Glomerular endothelial cell (primary cell): Measurements from ENCODE around the gene OR4Q2. TPM values are rescaled to one million over a fixed set of nuclear protein-coding genes. Genes with fewer than 3 reads are reported as not detected.
"Not testable (repeated sequence)": the region's sequence is repeated elsewhere in the genome, so short reads cannot be mapped to it uniquely, and the experiment has no call there.

Source experiments
- DNase-seq: peaks from one replicate; pipeline ENCODE4 v3.0.0-alpha.2; 2011; ENCODE audit warnings: low read depth, low spot score; ENCODE audit errors: extremely low read depth
- total RNA-seq: library from RNA; depleted of rRNA; stranded (reverse); fragments of >200 nt; gene quantifications from 2 replicates; pipeline ENCODE4 v1.2.3, GENCODE V29; 2015

Gene OR4Q2
- not detected in 2 replicates for total RNA-seq

DNA sequence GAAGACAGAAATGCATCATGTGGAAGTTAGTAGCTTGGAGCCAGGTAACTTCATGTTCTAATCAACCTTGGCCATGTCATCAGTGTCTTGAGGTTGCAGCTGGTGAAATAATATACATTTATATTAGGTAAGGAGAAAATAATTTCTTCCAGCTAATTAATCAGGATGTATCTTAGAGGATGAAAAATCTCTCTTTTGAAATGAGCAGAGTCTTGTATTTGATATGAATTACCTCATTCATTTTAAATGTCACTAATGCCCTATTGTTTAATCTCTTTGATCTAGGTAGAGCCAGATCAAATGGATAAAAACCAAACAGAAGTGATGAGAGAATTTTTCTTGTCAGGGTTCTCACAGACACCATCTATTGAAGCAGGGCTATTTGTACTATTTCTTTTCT is at the start of gene OR4Q2:
TSS of gene OR4Q2 (plus strand) at position 301 of the 400 bp plus-strand sequence.
- DNase-seq = no peak

DNA sequence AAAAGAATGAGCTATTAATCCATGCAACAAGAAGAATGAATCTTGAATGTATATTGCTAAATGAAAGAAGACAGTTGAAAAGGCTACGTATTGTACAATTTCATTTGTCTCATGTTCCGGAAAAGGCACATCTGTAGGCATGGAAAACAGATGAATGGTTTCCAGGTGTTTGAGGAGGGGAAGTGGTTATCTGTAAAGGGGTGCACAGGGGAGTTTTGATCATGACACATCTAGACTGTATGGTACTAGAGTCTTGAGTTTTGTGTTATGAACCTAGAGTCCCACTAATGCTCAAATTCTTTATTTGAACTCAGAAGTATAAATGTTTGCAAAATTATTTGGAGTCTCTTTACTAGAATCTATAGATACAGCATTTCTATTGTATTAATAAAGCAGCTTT is 32.2 kb upstream of the OR4Q2 start:
- DNase-seq = not testable (repeated sequence)

DNA sequence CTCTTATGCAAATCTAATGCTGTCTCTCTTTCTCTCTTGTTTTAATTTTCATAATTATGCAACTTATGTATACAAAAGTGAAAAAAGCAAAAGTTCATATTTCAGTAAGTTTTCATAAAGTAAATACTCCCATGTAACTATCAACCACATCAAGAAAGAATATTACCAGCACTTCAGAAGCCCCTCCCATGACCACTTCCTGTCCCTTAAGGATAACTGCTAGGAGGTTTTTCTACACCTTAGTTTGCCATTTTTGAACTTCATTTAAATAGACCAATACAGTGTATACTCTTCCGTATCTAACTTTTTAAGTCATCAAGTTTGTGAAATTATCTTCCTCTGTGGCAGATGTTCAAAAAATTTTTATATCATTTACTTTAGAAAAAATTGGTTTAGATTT is 27.1 kb upstream of the OR4Q2 start:
- no peak for DNase-seq

DNA sequence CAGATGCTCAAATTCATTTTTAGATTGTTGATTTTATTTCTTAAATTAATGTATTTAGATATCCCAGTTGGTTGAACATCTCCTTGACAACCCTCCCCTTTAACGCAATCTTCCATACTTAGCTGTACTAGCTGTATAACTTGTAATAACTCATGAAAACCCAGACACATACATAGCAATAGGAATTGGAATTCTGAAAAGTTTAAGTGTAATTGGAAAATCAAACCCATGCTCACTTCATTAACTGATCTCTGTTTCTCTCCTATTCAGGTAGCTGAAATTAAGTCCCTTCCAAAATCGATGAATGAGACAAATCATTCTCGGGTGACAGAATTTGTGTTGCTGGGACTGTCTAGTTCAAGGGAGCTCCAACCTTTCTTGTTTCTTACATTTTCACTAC is 26.7 kb upstream of the OR4Q2 start, which contains the start of gene OR4K15:
TSS of gene OR4K15 (plus strand) at position 301 of the 400 bp plus-strand sequence. CDS start at position 301, 0 bp downstream.
- no peak for DNase-seq

DNA sequence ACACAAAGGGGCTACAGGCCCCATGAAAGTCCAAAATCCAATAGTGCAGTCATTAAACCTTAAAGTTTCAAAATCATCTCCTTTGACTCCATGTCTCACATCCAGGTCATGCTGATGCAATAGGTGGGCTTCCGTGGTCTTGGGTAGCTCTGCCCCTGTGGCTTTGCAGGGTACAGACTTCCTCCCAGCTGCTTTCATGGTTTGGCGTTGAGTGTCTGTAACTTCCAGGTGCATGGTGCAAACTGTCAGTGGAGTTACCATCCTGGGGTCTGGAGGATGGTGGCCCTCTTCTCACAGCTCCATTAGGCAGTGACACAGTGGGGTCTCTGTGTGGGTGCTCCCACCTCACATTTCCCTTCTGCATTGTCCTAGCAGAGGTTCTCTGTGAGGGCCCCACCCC is 8.5 kb upstream of the OR4Q2 start:
- DNase-seq = no peak

DNA sequence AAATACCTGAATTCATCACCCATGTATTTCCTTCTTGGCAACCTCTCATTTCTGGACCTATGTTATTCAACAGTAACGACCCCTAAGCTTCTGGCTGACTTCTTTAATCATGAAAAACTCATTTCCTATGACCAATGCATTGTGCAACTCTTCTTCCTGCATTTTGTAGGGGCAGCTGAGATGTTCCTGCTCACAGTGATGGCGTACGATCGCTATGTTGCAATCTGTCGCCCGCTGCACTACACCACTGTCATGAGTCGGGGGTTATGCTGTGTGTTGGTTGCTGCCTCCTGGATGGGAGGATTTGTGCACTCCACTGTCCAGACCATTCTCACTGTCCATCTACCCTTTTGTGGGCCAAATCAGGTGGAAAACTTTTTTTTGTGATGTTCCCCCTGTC is 356 bp downstream of the OR4Q2 start:
- DNase-seq = no peak

DNA sequence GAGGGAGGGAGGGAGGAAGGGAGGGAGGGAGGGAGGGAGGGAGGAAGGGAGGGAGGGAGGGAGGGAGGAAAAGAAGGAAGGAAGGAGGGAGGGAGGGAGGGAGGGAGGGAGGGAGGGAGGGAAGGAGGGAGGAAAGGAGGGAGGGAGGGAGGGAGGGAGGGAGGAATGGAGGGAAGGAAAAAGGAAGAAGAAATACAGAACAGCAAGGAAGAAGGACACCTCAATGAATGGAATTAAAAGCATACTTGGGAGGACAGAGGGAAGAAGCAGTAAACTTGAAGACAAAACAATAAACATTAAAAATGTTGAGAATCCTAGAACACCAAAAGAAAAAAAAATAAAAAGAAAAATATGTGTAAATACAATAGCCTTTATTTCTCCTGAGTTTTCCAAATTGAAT is 6.2 kb downstream of the OR4Q2 start:
- no peak for DNase-seq

DNA sequence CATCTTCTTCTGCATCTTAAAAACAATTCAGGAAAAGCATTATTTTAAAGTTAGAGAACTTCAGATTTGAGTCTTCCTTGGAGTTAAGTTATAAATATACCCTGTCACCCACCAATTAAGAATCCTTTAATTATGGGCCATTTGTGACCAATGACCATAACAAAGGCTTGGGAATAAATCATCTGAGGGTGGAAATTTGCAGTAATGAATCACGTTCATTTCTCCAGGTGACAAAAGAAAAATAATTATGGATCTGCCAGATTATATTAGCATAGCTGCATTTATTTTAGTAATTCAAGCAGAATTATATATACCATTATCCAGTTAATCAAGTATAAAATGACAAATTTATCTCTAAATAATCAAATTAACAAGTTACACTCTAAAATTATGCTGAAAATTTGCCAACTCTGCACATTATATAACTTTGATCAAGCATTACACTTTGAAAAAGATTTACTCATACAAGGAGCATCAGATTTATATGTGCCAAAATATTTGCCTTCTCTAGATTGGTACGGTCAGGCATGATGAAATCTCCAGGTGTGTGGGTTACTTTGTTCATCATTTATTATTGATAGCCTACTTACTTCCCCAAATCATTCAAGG is 17.4 kb downstream of the OR4Q2 start, which contains the start of gene OR4K14:
TSS of gene OR4K14 (minus strand) at position 51 of the 609 bp plus-strand sequence. CDS start 4,114 bp downstream, outside the sequence.
- DNase-seq = no peak

DNA sequence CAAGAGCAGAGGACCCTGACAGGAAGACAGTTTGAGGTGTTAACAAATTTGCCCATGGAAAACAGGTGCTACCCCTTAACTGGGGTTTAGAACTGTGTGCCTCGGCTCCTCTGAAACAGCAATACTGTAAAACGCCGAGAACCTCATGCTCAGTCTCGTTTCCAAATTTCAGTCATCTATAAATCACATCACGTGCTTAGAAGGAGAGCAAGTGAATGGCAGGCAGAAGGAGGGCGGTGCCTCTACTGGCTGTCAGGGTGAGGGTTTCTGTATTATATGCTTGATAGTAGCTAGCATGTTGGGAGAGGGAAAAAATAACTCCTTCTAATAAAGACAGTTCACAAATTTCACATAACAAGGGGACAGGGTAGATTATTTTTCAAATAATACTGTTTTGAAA is 29.1 kb downstream of the OR4Q2 start:
- no peak for DNase-seq

DNA sequence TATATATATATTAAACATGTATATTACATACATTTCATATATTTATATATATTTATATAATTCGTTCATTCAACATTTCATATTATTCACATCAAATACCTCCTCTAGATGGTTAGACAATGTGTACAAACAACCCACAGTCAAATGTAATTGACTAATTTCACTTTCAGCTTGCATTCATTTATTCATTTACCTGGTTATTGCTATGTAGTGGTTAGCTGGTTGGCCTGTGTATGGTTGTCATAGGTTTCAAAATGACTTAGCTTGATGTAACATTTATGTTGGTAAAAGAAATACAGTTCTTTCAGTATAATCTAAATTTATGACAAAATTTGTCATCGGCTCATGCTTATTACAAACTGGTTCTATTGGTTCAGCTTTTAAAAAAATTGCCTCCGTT is 33.5 kb downstream of the OR4Q2 start:
- DNase-seq = no peak

DNA sequence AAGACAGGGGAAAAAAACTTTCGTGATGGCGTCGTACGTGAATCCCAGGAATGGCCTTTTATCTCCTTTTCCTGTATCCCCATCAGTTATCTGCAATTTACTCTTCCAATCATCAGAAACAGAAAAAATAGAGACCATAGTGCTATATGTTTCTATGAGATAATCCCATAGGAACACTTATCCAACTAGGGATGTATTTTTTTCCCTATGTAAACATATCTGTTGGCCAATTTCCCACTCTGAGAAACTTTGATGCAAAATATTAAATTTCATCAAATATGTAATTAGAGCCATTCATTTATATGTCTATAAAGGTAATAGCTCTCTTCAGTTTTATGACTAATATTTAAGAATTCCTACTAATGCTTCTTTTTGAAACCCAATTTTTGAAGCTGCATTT is 34.0 kb downstream of the OR4Q2 start, which contains the start of gene OR4K13:
TSS of gene OR4K13 (minus strand) at position 101 of the 400 bp plus-strand sequence. CDS start 1,280 bp downstream, outside the sequence.
- no peak for DNase-seq

DNA sequence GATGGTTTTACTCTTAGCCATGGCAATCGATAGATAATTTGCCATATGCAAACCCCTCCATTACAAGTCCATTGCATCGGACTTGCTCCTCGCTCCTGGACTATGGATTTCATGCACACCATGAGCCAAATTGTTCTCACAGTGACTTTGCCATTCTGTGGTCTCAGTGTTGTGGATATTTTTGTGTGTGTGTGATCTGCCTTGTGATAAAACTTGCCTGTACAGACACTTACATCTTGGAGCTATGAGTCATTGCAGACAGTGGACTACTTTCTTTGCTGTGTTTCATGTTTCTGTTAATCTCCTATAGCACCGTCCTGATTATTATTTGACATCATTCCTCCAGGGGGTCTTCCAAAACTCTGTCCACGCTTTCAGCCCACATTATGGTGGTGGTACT is 42.3 kb downstream of the OR4Q2 start:
- DNase-seq = no peak

DNA sequence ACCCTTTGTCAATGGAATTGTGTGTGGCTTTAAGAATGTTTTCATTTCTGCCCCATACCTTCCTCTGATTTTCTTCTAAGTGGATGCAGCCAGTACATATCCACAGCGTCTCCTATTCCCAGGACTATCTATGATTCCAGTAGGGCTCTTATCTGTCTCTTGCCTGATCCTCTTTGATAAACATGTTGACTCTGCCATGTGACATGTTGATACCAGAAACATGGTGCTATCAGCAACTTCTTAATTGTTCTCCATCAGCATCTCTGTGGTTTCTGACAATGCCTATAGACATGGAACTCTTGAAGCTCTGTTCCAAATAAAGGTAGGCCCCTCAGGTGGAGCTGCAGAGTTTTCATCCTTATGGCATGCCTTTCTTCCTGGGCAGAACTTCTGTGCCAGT is 46.2 kb downstream of the OR4Q2 start:
- no peak for DNase-seq

Other genes with a start within 250 kb of the OR4Q2 start
- not detected in 2 replicates for gene OR4M1, start 228.7 kb upstream of the OR4Q2 start, total RNA-seq
- not detected in 2 replicates for gene OR4N2, start 198.4 kb upstream of the OR4Q2 start, total RNA-seq
- gene OR4K2, start 127.0 kb upstream of the OR4Q2 start, total RNA-seq = not detected in 2 replicates
- not detected in 2 replicates for gene OR4K5, start 81.6 kb upstream of the OR4Q2 start, total RNA-seq
- gene OR4K1, start 71.2 kb upstream of the OR4Q2 start, total RNA-seq = not detected in 2 replicates
- gene OR4K15, start 26.6 kb upstream of the OR4Q2 start, total RNA-seq = not detected in 2 replicates
- gene OR4K14, start 17.1 kb downstream of the OR4Q2 start, total RNA-seq = not detected in 2 replicates
- gene OR4K13, start 33.9 kb downstream of the OR4Q2 start, total RNA-seq = not detected in 2 replicates
- gene OR4L1, start 57.9 kb downstream of the OR4Q2 start, total RNA-seq = not detected in 2 replicates
- not detected in 2 replicates for gene OR4K17, start 108.6 kb downstream of the OR4Q2 start, total RNA-seq
- not detected in 2 replicates for gene OR4N5, start 136.7 kb downstream of the OR4Q2 start, total RNA-seq
- not detected in 2 replicates for gene OR11G2, start 188.7 kb downstream of the OR4Q2 start, total RNA-seq
- gene OR11H6, start 221.5 kb downstream of the OR4Q2 start, total RNA-seq = not detected in 2 replicates
- gene OR11H7, start 226.8 kb downstream of the OR4Q2 start, total RNA-seq = not detected in 2 replicates
- not detected in 2 replicates for gene OR11H4, start 237.1 kb downstream of the OR4Q2 start, total RNA-seq